A549 (cell line): Measurements from ENCODE around the gene MYL4.
"Not testable (repeated sequence)": the region's sequence is repeated elsewhere in the genome, so short reads cannot be mapped to it uniquely, and the experiment has no call there.

Source experiments
- BCL3 ChIP-seq: fragments of >200 bp; sonication (Bioruptor Twin); formaldehyde crosslinking; IDR thresholded peaks from 3 replicates; pipeline ENCODE4 v1.6.1; 2016
- BHLHE40 ChIP-seq: IDR thresholded peaks from 2 replicates; pipeline ENCODE4 v1.6.1; 2012; ENCODE audit warnings: low read depth, low read length, inconsistent platforms
- CTCF ChIP-seq: fragments of >200 bp; sonication (Bioruptor Twin); formaldehyde crosslinking; IDR thresholded peaks from 3 replicates; pipeline ENCODE4 v1.5.1; 2016
- EP300 ChIP-seq, 2 experiments: fragments of >200 bp; sonication (Bioruptor Twin); formaldehyde crosslinking; IDR thresholded peaks; 2 replicates in 1 of 2; 3 replicates in 1 of 2; pipeline ENCODE4 v1.6.1; 2016 to 2017
- MAX ChIP-seq: IDR thresholded peaks from 2 replicates; pipeline ENCODE4 v1.6.1; 2012
- MYC ChIP-seq: IDR thresholded peaks from 2 replicates; pipeline ENCODE4 v1.6.1; 2012; ENCODE audit warnings: mild to moderate bottlenecking, inconsistent platforms, low read length, improper control_type of control experiment, borderline replicate concordance
- NPAS2 ChIP-seq: fragments of 250-450 bp; sonication (Bioruptor Pico); IDR thresholded peaks from 2 replicates; pipeline ENCODE4 v1.8.0; 2022; ENCODE audit warnings: mild to moderate bottlenecking, moderate library complexity, borderline replicate concordance
- PBX3 ChIP-seq: IDR thresholded peaks from 2 replicates; pipeline ENCODE4 v1.6.1; 2012
- RAD21 ChIP-seq, 2 experiments: fragments of >200 bp in 1 of 2; sonication (Bioruptor Twin) in 1 of 2; formaldehyde crosslinking in 1 of 2; IDR thresholded peaks in 1 of 2; conservative IDR thresholded peaks in 1 of 2; 2 replicates in 1 of 2; 3 replicates in 1 of 2; pipeline ENCODE4 v1.6.1; 2012 to 2018; ENCODE audit warnings: inconsistent platforms in 1 of 2
- RARB ChIP-seq: fragments of 250-450 bp; sonication (Bioruptor Pico); IDR thresholded peaks from 2 replicates; pipeline ENCODE4 v1.8.0; 2021; ENCODE audit warnings: mild to moderate bottlenecking, moderate library complexity
- REST ChIP-seq: fragments of 200-600 bp; sonication (generic); IDR thresholded peaks from 2 replicates; pipeline ENCODE4 v1.6.1; 2016; ENCODE audit warnings: antibody characterized with exemption, mild to moderate bottlenecking, moderate library complexity
- SMC3 ChIP-seq: fragments of >200 bp; sonication (Bioruptor Twin); formaldehyde crosslinking; IDR thresholded peaks from 3 replicates; pipeline ENCODE4 v1.6.1; 2018; ENCODE audit warnings: inconsistent platforms
- SREBF2 ChIP-seq: fragments of 450-650 bp; IDR thresholded peaks from 2 replicates; pipeline ENCODE4 v1.6.1; 2014; ENCODE audit warnings: mild to moderate bottlenecking, moderate library complexity
- USF2 ChIP-seq: fragments of 450-650 bp; IDR thresholded peaks from 2 replicates; pipeline ENCODE4 v1.6.1; 2014; ENCODE audit warnings: antibody characterized with exemption

- TF ChIP-seq CTCF; EP300 (IDR thresholded peaks at IDR 0.05); USF2; MYC; BHLHE40; MAX; PBX3; NPAS2; RARB (CRISPR knock-in tag); SMC3; BCL3; REST; SREBF2; RAD21 (conservative IDR thresholded peaks at IDR 0.05 in 1 of 2, IDR thresholded peaks at IDR 0.05 in 1 of 2): not testable (repeated sequence)
Measured at GRCh38 chr17:47217279-47217678, 8.1 kb downstream of the MYL4 start.
